Activated B cell treated with CpG ODN at 0.5 μM for 24 hours (primary cell): ENCODE measurements around the gene TPGS1. TPM values are rescaled to one million over a fixed set of nuclear protein-coding genes. Genes with fewer than 3 reads are reported as not detected.

ENCODE experiments used
- ATAC-seq: fragments of 200-7000 bp; cut with Tn5 transposase; one replicate; pipeline ENCODE4 v1.10.0; 2021; ENCODE audit warnings: low read depth, mild to moderate bottlenecking, moderate library complexity
- CTCF ChIA-PET: fragments of 350-600 bp; sonication (Branson Sonifier 250); formaldehyde crosslinking; loops from one replicate; lab custom pipeline; 2021; ENCODE audit warnings: antibody characterized with exemption; lab: Charles Lee
- POLR2A ChIA-PET: fragments of 350-600 bp; sonication (Branson Sonifier 250); formaldehyde crosslinking; loops from one replicate; lab custom pipeline; 2021; ENCODE audit warnings: antibody characterized with exemption; lab: Charles Lee
- DNase-seq: peaks from one replicate; pipeline ENCODE4 v3.0.0; 2022
- H3K27ac Mint-ChIP-seq: one replicate; pipeline ENCODE4 v1.8.0; 2020; ENCODE audit warnings: mixed read lengths
- H3K27me3 Mint-ChIP-seq: one replicate; pipeline ENCODE4 v1.8.0; 2021; ENCODE audit warnings: mixed read lengths
- H3K36me3 Mint-ChIP-seq: one replicate; pipeline ENCODE4 v1.8.0; 2021; ENCODE audit warnings: low read depth, mixed read lengths
- H3K4me1 Mint-ChIP-seq: one replicate; pipeline ENCODE4 v1.8.0; 2021; ENCODE audit warnings: mixed read lengths
- H3K4me3 Mint-ChIP-seq: one replicate; pipeline ENCODE4 v1.8.0; 2020; ENCODE audit warnings: mild to moderate bottlenecking, mixed read lengths
- H3K9me3 Mint-ChIP-seq: one replicate; pipeline ENCODE4 v1.8.0; 2020; ENCODE audit warnings: mixed read lengths
- intact Hi-C: fragments of 100-400 bp; cut with micrococcal nuclease; formaldehyde crosslinking; loops from one replicate; pipeline ENCODE4 v1.15.1; 2024
- total RNA-seq: library from RNA; stranded (reverse); gene quantifications from 2 replicates; pipeline ENCODE4 v1.2.3, GENCODE V29; 2022
- TF ChIP-seq, protein P1 (sequence below): fragments of 200-600 bp; IDR thresholded peaks from one replicate; pipeline ENCODE4 v1.8.0; 2022; ENCODE audit warnings: antibody characterized with exemption, mild to moderate bottlenecking

Gene TPGS1
- total RNA-seq, 1 donor from 2014 or later: 23.8 TPM

DNA sequence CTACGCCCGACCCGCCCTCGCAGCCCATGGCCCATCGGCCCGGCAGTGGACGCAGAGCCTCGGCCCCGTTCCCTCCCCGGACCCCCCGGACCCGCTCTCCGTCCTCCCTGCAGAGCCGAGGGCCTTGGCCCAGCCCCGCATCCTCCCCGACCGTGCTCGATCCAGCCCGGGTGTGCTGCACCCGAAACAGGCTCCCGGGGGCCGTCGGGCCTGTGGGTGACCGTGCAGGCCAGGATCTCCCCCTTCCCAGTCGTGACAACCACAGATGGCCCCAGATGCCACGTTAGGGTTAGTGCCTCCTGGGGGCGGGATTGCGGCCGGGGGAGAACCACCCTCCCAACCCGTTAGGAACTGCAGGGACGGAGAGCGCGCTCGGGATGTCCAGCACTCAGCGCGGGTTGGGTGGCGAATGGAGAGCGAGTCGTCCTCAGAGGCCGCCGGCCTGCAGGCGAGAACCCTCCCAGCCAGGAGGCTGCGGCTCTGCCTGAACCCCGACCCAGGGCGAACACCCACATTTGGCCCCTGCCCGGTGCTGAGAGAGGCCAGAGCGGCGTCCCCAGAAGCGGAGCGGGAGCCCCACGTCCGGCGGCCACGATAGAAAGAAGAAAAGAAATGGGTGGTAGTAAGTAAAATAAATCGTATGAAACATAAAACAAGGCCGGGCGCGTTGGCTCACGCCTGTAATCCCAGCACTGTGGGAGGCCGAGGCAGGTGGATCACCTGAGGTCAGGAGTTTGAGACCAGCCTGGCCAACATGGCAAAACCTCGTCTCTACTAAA is 17.7 kb upstream of the TPGS1 start:
- POLR2A ChIA-PET: interaction anchor here (0.5 to 3.6 kb wide), 8 partner anchors 13 to 713 kb away, joined by 3 to 47 read pairs (median 6); partner anchors contain the start of gene BSG
- intact Hi-C loops: loop anchor here (1.0 kb wide), 1 partner anchor 18 kb away; the partner anchor contains the start of gene TPGS1
- Mint-ChIP-seq H3K27ac (peak overlapping the region; percentile 56), H3K4me3 (peak overlapping the region; percentile 85), H3K4me1 (peaks cover 11% of the 10 kb centered on the region), H3K27me3 (peaks cover 11% of the 10 kb centered on the region), H3K36me3 (no peaks in the 10 kb centered on the region), H3K9me3 (no peaks in the 10 kb centered on the region)
- DNase-seq: no peak
- ATAC-seq: no peak
- TF ChIP-seq, protein P1, sequence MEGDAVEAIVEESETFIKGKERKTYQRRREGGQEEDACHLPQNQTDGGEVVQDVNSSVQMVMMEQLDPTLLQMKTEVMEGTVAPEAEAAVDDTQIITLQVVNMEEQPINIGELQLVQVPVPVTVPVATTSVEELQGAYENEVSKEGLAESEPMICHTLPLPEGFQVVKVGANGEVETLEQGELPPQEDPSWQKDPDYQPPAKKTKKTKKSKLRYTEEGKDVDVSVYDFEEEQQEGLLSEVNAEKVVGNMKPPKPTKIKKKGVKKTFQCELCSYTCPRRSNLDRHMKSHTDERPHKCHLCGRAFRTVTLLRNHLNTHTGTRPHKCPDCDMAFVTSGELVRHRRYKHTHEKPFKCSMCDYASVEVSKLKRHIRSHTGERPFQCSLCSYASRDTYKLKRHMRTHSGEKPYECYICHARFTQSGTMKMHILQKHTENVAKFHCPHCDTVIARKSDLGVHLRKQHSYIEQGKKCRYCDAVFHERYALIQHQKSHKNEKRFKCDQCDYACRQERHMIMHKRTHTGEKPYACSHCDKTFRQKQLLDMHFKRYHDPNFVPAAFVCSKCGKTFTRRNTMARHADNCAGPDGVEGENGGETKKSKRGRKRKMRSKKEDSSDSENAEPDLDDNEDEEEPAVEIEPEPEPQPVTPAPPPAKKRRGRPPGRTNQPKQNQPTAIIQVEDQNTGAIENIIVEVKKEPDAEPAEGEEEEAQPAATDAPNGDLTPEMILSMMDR: no peak
- CTCF ChIA-PET: interaction anchor here (1.6 to 1.7 kb wide), 2 partner anchors 17 to 21 kb away, joined by 6 to 16 read pairs; partner anchors contain the start of gene TPGS1

DNA sequence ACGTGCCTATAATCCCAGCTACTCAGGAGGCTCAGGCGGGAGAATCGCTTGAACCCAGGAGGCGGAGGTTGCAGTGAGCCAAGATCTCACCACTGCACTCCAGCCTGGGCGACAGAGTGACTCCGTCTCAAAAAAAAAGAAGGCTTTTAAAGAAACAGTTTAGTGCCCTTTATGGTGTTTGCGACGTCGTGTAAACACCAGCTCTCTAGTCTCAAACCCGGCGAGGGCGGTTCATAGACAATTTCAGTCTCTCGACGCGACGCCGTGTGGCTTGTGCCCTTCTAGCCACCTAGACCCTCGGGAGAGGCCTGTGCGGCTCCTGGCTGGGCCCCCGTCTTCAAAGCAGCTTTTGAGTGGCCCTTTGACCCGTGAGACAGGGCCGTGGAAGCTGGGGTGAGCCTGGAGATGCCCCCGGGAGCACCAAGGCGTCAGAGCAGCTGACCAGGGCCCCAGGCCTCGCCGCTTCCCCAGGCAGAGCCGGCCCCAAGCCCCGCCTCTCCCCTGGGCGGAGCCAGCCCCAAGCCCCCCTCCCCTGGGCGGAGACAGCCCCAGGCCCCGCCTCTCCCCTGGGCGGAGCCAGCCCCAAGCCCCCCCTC is 16.1 kb upstream of the TPGS1 start:
- POLR2A ChIA-PET: interaction anchor here (3.6 kb wide), 1 partner anchor 15 kb away, joined by 13 read pairs; no protein-coding TSS in a partner anchor
- intact Hi-C loops: no loop called here
- Mint-ChIP-seq H3K36me3 (no peaks in the 10 kb centered on the region), H3K27ac (no peak overlapping the region), H3K27me3 (peaks cover 3% of the 10 kb centered on the region), H3K4me3 (no peak overlapping the region), H3K4me1 (peaks cover 11% of the 10 kb centered on the region), H3K9me3 (no peaks in the 10 kb centered on the region)
- CTCF ChIA-PET: no interaction called here
- TF ChIP-seq, protein P1: no peak
- no peak for DNase-seq
- no peak for ATAC-seq

DNA sequence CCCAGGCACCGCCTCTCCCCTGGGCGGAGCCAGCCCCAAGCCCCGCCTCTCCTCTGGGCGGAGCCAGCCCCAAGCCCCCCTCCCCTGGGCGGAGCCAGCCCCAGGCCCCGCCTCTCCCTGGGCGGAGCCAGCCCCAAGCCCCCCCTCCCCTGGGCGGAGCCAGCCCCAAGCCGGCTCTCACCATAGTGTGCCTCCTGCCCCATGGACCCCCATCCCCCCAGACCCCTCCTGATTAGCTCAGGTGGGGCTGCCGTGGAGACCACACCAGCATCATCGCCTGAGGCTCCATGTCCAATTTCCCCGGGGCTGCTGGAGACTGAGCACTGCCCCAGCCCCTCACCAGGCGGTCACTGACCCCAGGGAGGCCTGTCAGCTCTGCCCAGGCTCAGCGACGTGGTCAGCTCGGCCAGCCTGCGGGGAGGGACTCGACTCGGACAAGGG is 15.2 kb upstream of the TPGS1 start:
- no peak for DNase-seq
- Mint-ChIP-seq H3K36me3 (no peaks in the 10 kb centered on the region), H3K4me1 (peaks cover 11% of the 10 kb centered on the region), H3K9me3 (no peaks in the 10 kb centered on the region), H3K27me3 (peaks cover 3% of the 10 kb centered on the region), H3K27ac (no peak overlapping the region), H3K4me3 (no peak overlapping the region)
- no peak for ATAC-seq
- ChIA-PET POLR2A (interaction anchor here (3.6 kb wide), 1 partner anchor 14 kb away, joined by 13 read pairs; no protein-coding TSS in a partner anchor), CTCF (no interaction called here)
- intact Hi-C loops: no loop called here
- TF ChIP-seq, protein P1: no peak

DNA sequence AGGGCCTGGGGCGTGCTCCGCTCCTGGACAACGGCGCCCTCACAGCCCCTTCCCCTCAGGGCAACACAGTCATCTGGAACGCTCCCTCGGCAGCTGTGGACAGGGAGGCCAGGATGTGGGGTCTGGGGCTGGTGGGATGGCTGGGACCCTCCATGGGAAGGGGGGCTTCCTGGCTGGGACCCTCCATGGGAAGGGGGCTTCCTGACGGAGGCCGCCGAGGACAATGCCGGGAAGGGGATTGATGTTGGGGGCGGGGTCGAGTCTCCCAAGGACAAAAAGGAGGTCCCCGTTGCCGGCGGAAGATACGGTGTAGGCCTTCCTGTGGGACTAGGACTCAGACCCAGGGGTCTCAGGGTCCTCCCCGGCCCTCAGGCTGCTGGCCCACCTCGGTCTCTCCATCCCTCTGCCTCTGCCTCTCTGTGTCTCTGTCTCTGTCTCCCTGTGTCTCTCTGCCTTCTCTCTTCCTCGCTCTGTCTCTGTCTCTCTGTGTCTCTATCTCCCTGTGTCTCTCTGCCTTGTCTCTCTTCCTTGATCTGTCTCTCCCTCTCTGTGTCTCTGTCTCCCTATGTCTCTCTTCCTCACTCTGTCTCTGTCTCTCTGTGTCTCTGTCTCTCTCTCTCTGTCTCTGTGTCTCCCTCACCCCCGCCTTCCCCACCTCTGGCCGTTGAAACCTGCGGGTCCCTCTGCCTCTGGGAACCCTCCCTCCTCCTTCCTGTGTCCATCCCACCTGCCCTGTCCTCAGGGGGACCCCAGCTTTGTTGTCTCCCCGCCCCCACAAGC is 13.7 kb upstream of the TPGS1 start:
- DNase-seq: no peak
- ChIA-PET CTCF (no interaction called here), POLR2A (interaction anchor here (3.6 kb wide), 1 partner anchor 13 kb away, joined by 13 read pairs; no protein-coding TSS in a partner anchor)
- ATAC-seq: no peak
- intact Hi-C loops: no loop called here
- Mint-ChIP-seq H3K4me1 (peaks cover 11% of the 10 kb centered on the region), H3K4me3 (no peak overlapping the region), H3K27me3 (peaks cover 6% of the 10 kb centered on the region), H3K36me3 (no peaks in the 10 kb centered on the region), H3K9me3 (no peaks in the 10 kb centered on the region), H3K27ac (no peak overlapping the region)
- TF ChIP-seq, protein P1: no peak
